Activated T-cell treated with anti-CD3 and anti-CD28 coated beads, Interleukin-2, amount 50 U/mL, for 72 hours (primary cell): ENCODE measurements around the gene PRPS1L1. TPM values are rescaled to one million over a fixed set of nuclear protein-coding genes. Genes with fewer than 3 reads are reported as not detected.

ENCODE experiments used
- ATAC-seq, 2 donors: fragments of 150-1000 bp; cut with Tn5 transposase; replicated peaks in 1 of 2; 2 replicates each; pipeline ENCODE4 v1.10.0; 2021; ENCODE audit warnings: moderate library complexity in 2 of 2, mild to moderate bottlenecking in 1 of 2
- DNase-seq, 2 donors: peaks; one replicate each; pipeline ENCODE4 v3.0.0; 2021 to 2022; ENCODE audit warnings: mixed read lengths in 1 of 2
- H3K27ac Mint-ChIP-seq: one replicate; pipeline ENCODE4 v1.8.0; 2022; ENCODE audit warnings: mild to moderate bottlenecking, moderate library complexity, mixed read lengths
- H3K27me3 Mint-ChIP-seq: one replicate; pipeline ENCODE4 v1.8.0; 2022; ENCODE audit warnings: low read depth, mixed read lengths
- H3K36me3 Mint-ChIP-seq, 2 donors: one replicate each; pipeline ENCODE4 v1.8.0; 2022; ENCODE audit warnings: mixed read lengths in 2 of 2, mild to moderate bottlenecking in 1 of 2; ENCODE audit not compliant: insufficient read depth in 2 of 2
- H3K4me1 Mint-ChIP-seq: one replicate; pipeline ENCODE4 v1.8.0; 2022; ENCODE audit warnings: low read depth, mixed read lengths
- H3K4me3 Mint-ChIP-seq, 2 donors: one replicate each; pipeline ENCODE4 v1.8.0; 2022; ENCODE audit warnings: mild to moderate bottlenecking in 2 of 2, mixed read lengths in 2 of 2, moderate library complexity in 2 of 2
- H3K9me3 Mint-ChIP-seq, 2 donors: one replicate each; pipeline ENCODE4 v1.8.0; 2022; ENCODE audit warnings: mixed read lengths in 2 of 2
- total RNA-seq, 2 donors: library from RNA; stranded (reverse); gene quantifications; one replicate each; pipeline ENCODE4 v1.2.3, GENCODE V29; 2022

Gene PRPS1L1
- total RNA-seq, 2 donors from 2014 or later, result not detected

DNA sequence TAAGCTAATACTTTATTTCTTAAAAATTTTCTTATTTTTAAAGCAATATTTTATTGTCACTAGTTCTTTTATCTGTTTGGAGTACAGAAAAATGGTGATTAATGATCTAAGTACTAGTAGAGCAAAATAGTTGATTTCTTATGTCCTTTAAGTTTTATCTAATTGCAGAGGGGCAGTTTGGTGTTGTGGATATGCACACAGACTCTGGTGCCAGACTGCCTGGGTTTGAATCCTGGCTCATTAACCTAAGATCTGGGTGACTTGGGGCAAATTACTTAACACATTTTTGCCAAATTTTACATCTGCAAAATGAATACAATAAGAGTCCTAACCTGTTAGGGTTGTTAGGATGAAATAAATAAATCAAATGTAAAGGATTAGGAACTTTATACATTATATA is 10.7 kb upstream of the PRPS1L1 start:
- Mint-ChIP-seq H3K4me3 (no peak overlapping the region), H3K27ac (no peak overlapping the region), H3K9me3 (peaks cover 0 to 3% of the 10 kb centered on the region in 2 donors), H3K27me3 (no peaks in the 10 kb centered on the region), H3K36me3 (peaks cover 0 to 2% of the 10 kb centered on the region in 2 donors), H3K4me1 (no peaks in the 10 kb centered on the region)
- ATAC-seq (no peak), DNase-seq (no peak)

GRCh38 chr7:18037609-18038008 is 10.0 kb upstream of the PRPS1L1 start:
- H3K36me3 Mint-ChIP-seq, result no peaks in the 10 kb centered on the region
- no peaks in the 10 kb centered on the region for H3K4me1 Mint-ChIP-seq
- no peaks in the 10 kb centered on the region for H3K27me3 Mint-ChIP-seq
- H3K9me3 Mint-ChIP-seq, result peaks cover 0 to under 1% of the 10 kb centered on the region in 2 donors
- H3K4me3 Mint-ChIP-seq, result no peak overlapping the region
- no peak for ATAC-seq
- DNase-seq, result no peak
- no peak overlapping the region for H3K27ac Mint-ChIP-seq

- DNase-seq (no peak), ATAC-seq (no peak)
- Mint-ChIP-seq H3K36me3 (no peaks in the 10 kb centered on the region), H3K27me3 (no peaks in the 10 kb centered on the region), H3K4me3 (no peak overlapping the region), H3K9me3 (no peaks in the 10 kb centered on the region), H3K4me1 (no peaks in the 10 kb centered on the region), H3K27ac (no peak overlapping the region)
Measured at GRCh38 chr7:18036783-18037182, 9.1 kb upstream of the PRPS1L1 start.

DNA sequence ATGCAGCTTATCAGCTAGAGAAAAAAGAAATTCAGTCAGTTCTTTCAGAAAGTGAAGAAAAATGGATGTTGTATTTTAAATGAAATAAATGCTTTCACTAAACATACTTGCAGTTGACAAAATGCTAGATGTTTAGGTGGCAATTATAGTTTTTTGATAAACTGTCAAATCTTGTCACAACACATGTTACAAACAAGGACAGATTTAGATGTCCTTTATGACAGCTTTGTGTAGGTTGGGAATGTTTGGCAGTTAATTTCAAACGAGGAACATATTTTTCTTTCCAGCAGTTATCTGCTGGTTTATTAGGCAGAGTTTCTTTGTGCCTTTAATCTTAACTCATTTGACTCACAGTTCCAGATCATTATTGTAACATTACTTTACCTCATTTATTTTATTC is 3.1 kb upstream of the PRPS1L1 start:
- H3K4me1 Mint-ChIP-seq, result no peaks in the 10 kb centered on the region
- DNase-seq, result no peak

DNA sequence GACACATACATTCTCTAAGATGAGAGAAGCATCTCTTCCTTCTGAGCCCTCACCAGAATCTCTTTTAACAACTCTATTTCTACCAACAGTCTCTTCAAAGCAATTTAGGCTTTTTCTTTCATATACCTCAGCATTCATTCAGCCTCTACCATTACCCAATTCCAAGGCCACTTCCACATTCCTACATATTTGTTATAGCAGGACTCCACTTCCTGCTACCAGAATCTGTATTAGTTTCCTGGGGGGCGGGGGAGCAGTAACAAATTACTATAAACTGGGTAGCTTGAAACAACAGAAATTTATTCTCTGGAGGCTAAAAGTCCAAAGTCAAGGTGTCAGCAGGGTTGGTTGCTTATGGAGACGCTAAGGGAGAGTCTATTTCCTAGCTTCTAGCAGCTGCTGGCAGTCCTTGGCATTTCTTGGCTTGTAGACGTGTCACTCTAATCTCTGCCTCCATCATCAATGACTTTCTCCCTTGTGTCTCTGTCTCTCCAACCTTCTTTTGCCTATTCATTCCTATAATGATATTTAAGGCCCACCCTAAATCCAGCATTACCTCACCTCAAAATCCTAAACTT is 7.4 kb downstream of the PRPS1L1 start:
- Mint-ChIP-seq H3K9me3 (no peaks in the 10 kb centered on the region), H3K4me3 (no peak overlapping the region), H3K4me1 (no peaks in the 10 kb centered on the region), H3K36me3 (peaks cover 0 to 1% of the 10 kb centered on the region in 2 donors), H3K27ac (no peak overlapping the region), H3K27me3 (peaks cover 9% of the 10 kb centered on the region)
- ATAC-seq (no peak), DNase-seq (no peak)

More for the DNA sequence above, 3.1 kb upstream of the PRPS1L1 start:
- no peaks in the 10 kb centered on the region for H3K36me3 Mint-ChIP-seq
- no peak overlapping the region for H3K27ac Mint-ChIP-seq
- no peaks in the 10 kb centered on the region for H3K27me3 Mint-ChIP-seq
- no peaks in the 10 kb centered on the region for H3K9me3 Mint-ChIP-seq
- ATAC-seq, result no peak
- no peak overlapping the region for H3K4me3 Mint-ChIP-seq

DNA sequence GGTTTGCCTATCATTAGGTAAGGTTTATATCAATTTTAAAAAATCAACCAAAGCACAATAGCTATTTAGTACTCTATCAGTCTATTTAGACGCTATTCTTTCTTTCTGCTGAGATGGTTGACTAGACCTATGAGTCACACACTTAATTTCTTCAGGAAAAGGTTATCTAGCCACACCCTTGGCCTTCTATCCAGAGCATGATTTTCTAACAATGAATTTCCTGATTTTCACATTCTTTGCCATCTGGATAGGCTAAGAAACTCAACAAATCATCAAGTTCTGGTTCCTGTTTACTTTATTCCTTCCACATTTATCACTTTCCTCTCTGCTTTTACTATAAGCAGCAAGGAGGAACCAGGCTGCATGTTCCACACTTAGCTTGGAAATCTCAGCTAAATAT is 8.1 kb downstream of the PRPS1L1 start:
- no peaks in the 10 kb centered on the region for H3K4me1 Mint-ChIP-seq

GRCh38 chr7:18018296-18019215 is 9.1 kb downstream of the PRPS1L1 start:
- H3K27me3 Mint-ChIP-seq, result peaks cover 24% of the 10 kb centered on the region
- H3K4me3 Mint-ChIP-seq, result no peak overlapping the region
- H3K36me3 Mint-ChIP-seq, result peaks cover 0 to 1% of the 10 kb centered on the region in 2 donors
- H3K27ac Mint-ChIP-seq, result no peak overlapping the region
- H3K4me1 Mint-ChIP-seq, result no peaks in the 10 kb centered on the region
- no peak for ATAC-seq
- no peak for DNase-seq
- no peaks in the 10 kb centered on the region for H3K9me3 Mint-ChIP-seq

More for the DNA sequence above, 8.1 kb downstream of the PRPS1L1 start:
- no peak for ATAC-seq
- H3K9me3 Mint-ChIP-seq, result no peaks in the 10 kb centered on the region
- H3K27ac Mint-ChIP-seq, result no peak overlapping the region
- H3K27me3 Mint-ChIP-seq, result peaks cover 16% of the 10 kb centered on the region
- peaks cover 0 to 1% of the 10 kb centered on the region in 2 donors for H3K36me3 Mint-ChIP-seq
- no peak overlapping the region for H3K4me3 Mint-ChIP-seq
- no peak for DNase-seq

DNA sequence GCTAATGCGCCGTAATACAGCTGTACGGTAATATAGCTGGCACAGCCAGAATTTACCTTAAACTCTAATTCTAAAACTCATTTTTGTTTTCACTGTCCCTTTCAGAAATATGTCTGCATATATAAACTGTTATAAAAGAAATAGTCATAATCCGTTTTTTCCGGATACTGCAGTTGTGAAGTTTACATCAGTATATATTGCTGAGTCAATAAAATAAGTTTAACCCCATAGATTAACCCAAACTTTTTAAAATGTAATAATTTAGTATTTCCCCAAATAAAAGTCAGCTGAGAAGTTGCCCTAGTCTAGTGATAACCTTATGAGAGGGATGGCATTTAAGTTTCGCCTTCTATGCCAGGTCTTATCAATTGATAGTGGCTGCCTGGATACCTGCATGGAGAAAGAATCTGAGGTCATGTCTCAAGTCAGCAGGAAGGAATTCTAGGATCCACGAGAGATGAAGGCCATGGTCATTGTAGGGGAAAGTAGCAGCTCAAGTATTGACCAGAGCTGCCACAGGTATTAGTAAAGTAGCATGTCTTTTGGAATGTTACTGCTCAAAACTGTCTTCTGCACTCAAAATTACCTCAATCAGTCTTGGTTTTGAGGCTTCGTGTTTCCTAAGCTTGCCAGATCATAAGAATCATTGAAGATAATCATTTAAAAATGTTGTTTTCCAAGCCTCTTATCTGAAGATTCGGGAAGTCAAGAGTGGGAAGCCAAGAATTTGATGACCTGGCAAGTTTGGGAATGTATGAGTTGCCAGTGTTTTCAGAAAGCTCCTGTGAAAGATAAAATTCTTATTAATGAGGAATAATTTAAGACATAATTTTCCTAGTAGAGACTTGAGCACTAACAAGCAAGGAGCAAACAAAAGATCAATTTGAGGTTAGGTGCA is 10.8 kb downstream of the PRPS1L1 start:
- H3K27ac Mint-ChIP-seq, result no peak overlapping the region
- H3K27me3 Mint-ChIP-seq, result peaks cover 25% of the 10 kb centered on the region

DNA sequence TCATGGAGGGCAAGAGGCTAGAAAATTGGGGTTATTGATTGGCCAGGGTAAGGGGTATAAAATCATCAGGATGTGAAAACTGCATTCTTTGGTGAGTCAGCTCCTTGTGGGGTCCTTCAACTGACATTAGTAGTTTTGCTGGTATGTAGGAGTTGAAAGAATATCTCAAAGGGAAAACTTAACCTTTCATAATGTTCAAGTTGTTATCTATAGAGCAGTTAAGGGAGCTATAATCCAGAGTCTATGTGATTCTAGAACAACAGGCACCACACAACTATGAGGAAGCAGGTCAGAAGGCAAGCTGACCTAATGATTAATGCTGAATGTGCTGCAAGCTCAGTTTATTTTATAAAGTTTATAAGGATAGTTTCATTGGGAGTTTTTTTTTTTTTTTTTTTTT is 13.7 kb downstream of the PRPS1L1 start:
- ATAC-seq (no peak), DNase-seq (no peak)
- H3K9me3 Mint-ChIP-seq, result peaks cover 2 to 4% of the 10 kb centered on the region in 2 donors
- peaks cover 25% of the 10 kb centered on the region for H3K27me3 Mint-ChIP-seq
- no peaks in the 10 kb centered on the region for H3K4me1 Mint-ChIP-seq
- H3K27ac Mint-ChIP-seq, result no peak overlapping the region
- H3K36me3 Mint-ChIP-seq, result no peaks in the 10 kb centered on the region
- H3K4me3 Mint-ChIP-seq, result no peak overlapping the region

More for the DNA sequence above, 10.8 kb downstream of the PRPS1L1 start:
- Mint-ChIP-seq H3K4me1 (no peaks in the 10 kb centered on the region), H3K4me3 (no peak overlapping the region), H3K9me3 (no peaks in the 10 kb centered on the region), H3K36me3 (no peaks in the 10 kb centered on the region)
- ATAC-seq (no peak), DNase-seq (no peak)

GRCh38 chr7:18004372-18004771 is 23.3 kb downstream of the PRPS1L1 start:
- Mint-ChIP-seq H3K9me3 (peaks cover 3 to 7% of the 10 kb centered on the region in 2 donors), H3K27me3 (no peaks in the 10 kb centered on the region), H3K27ac (no peak overlapping the region), H3K4me1 (no peaks in the 10 kb centered on the region), H3K36me3 (peaks cover 2 to 3% of the 10 kb centered on the region in 2 donors), H3K4me3 (no peak overlapping the region)
- DNase-seq (no peak), ATAC-seq (no peak)

DNA sequence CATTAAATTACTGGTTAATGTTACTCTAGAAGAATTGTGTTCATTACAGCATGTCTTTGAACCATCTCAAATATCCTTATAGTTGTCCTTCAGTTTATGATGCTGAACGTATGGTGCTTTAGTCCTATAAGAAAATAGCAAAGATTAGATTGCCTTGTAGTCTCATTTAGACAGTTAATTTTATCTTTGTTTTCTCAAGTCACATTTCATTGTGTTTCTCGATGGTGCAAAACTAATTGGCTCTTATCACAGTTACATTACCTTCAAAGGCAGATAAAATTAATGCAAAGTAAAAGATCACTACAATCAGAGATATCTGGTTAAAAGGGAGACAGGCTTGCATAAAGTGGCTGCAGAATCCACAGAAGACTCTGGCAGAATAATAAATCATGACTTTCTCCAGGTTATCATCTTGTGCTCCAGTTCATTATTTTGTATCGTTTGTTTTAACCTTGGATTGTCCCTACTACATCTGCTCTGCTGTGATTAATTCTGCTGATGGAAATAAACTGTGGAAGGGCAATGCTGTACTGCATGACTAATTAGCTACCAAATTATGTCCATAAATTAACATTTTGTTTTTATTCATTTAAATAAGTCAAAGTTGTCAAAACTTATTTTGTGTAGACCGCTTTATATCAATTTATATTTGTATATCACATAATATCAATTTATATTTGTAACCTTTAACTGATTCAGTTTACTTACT is 24.2 kb downstream of the PRPS1L1 start:
- Mint-ChIP-seq H3K9me3 (peaks cover 0 to 4% of the 10 kb centered on the region in 2 donors), H3K27ac (no peak overlapping the region), H3K36me3 (peaks cover 0 to 2% of the 10 kb centered on the region in 2 donors), H3K27me3 (no peaks in the 10 kb centered on the region), H3K4me1 (no peaks in the 10 kb centered on the region), H3K4me3 (no peak overlapping the region)
- DNase-seq (no peak), ATAC-seq (no peak)

DNA sequence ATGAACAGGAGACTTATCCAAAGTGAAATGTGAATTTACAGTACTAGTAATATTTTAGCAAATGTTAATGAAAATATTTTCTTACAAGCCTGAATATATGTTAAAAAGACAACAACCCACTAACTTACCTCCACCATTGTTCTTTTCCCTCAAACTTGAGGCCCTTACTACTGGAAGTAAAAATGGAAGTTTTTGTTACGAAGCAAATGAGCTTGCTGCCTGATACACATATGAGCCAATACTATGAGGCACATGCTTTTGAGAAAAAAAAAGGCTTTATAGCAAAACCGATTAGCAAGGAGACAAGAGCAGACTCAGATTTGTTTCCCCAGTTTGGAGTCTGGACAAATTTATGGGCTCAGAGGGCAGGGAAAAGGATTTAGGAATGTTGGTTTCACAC is 29.0 kb downstream of the PRPS1L1 start:
- Mint-ChIP-seq H3K27ac (no peak overlapping the region), H3K4me1 (peaks cover 6% of the 10 kb centered on the region), H3K27me3 (no peaks in the 10 kb centered on the region), H3K9me3 (no peaks in the 10 kb centered on the region), H3K36me3 (no peaks in the 10 kb centered on the region), H3K4me3 (no peak overlapping the region)
- DNase-seq, result no peak
- no peak for ATAC-seq
